C4-2B (cell line): ENCODE results near the gene RFXANK.

Experiments
- ZFX ChIP-seq: fragments of 450-650 bp; IDR thresholded peaks from 2 replicates; pipeline ENCODE4 v1.6.1; 2017
- TF ChIP-seq, protein P1 (sequence below): fragments of 450-650 bp; conservative IDR thresholded peaks from 2 replicates; pipeline ENCODE4 v1.5.1; 2017; ENCODE audit warnings: mild to moderate bottlenecking

DNA sequence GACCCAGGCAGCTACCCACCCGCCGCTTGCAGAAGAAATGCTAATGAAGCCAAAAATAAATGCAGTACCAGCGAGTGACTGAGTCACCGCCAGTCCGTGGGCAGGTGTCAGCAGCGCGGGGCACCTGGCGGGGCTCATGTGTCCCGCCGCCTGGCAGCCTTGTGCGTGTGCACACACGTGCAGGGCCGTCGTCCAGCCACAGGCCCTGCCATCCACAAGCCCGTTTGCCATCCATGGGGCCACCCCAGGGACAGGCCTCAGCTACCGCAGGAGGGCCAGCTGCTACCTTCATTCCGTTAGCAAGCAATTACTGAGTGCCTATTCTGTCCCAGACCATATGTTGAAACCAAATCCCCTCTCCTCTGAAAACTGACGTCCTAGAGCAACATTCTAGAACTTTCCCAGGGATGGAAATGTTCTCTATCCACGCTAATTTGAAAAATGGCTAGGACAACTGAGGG is 40.2 kb downstream of the RFXANK start:
- TF ChIP-seq, protein P1, sequence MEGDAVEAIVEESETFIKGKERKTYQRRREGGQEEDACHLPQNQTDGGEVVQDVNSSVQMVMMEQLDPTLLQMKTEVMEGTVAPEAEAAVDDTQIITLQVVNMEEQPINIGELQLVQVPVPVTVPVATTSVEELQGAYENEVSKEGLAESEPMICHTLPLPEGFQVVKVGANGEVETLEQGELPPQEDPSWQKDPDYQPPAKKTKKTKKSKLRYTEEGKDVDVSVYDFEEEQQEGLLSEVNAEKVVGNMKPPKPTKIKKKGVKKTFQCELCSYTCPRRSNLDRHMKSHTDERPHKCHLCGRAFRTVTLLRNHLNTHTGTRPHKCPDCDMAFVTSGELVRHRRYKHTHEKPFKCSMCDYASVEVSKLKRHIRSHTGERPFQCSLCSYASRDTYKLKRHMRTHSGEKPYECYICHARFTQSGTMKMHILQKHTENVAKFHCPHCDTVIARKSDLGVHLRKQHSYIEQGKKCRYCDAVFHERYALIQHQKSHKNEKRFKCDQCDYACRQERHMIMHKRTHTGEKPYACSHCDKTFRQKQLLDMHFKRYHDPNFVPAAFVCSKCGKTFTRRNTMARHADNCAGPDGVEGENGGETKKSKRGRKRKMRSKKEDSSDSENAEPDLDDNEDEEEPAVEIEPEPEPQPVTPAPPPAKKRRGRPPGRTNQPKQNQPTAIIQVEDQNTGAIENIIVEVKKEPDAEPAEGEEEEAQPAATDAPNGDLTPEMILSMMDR: no peak
- no peak for TF ChIP-seq ZFX
